Neural cell (in vitro differentiated cells): ENCODE measurements around the gene OR51V1. TPM values are rescaled to one million over a fixed set of nuclear protein-coding genes. Genes with fewer than 3 reads are reported as not detected.

ENCODE experiments used
- H2AFZ ChIP-seq: fragments of 200-600, 300-800 bp; sonication (generic), shearing (Covaris generic); 2 replicates; pipeline ENCODE4 v1.6.0; 2014; ENCODE audit warnings: low read depth, mild to moderate bottlenecking, antibody characterized with exemption, low read length, moderate library complexity
- H3F3A ChIP-seq: fragments of 200-600 bp; shearing (Covaris generic); 2 replicates; pipeline ENCODE4 v1.6.1; 2016; ENCODE audit warnings: mild to moderate bottlenecking, moderate library complexity, mixed read lengths, antibody characterized with exemption, low read length; ENCODE audit not compliant: insufficient read depth, poor library complexity, severe bottlenecking
- H3K27ac ChIP-seq: fragments of 200-600, 300-800 bp; sonication (generic), shearing (Covaris generic); 2 replicates; pipeline ENCODE4 v1.5.1; 2014; ENCODE audit warnings: mild to moderate bottlenecking, low read length, moderate library complexity
- H3K27me3 ChIP-seq: fragments of 300-800, 200-600 bp; sonication (generic), shearing (Covaris generic); 2 replicates; pipeline ENCODE4 v1.6.0; 2014; ENCODE audit warnings: mild to moderate bottlenecking, low read depth, low read length, moderate library complexity; ENCODE audit not compliant: insufficient read depth
- H3K36me3 ChIP-seq: fragments of 300-800, 200-600 bp; sonication (generic), shearing (Covaris generic); 2 replicates; pipeline ENCODE4 v1.5.1; 2014; ENCODE audit warnings: mild to moderate bottlenecking, antibody characterized with exemption, low read length, moderate library complexity; ENCODE audit not compliant: insufficient read depth
- H3K4me2 ChIP-seq: fragments of 300-800, 200-600 bp; sonication (generic), shearing (Covaris generic); 2 replicates; pipeline ENCODE4 v1.6.0; 2014; ENCODE audit warnings: mild to moderate bottlenecking, low read length
- H3K4me3 ChIP-seq: fragments of 300-800, 200-600 bp; sonication (generic), shearing (Covaris generic); 2 replicates; pipeline ENCODE4 v1.5.1; 2014; ENCODE audit warnings: mild to moderate bottlenecking, low read length, moderate library complexity
- H3K79me2 ChIP-seq: fragments of 200-600 bp; shearing (Covaris generic); replicated peaks from 2 replicates; pipeline ENCODE4 v1.6.0; 2014; ENCODE audit warnings: mild to moderate bottlenecking, low read length, moderate library complexity; ENCODE audit not compliant: insufficient read depth
- H3K9ac ChIP-seq: fragments of 300-800, 200-600 bp; sonication (generic), shearing (Covaris generic); 2 replicates; pipeline ENCODE4 v1.6.1; 2016; ENCODE audit warnings: mild to moderate bottlenecking, low read length, mixed read lengths
- H3K9me2 ChIP-seq: fragments of 200-600 bp; shearing (Covaris generic); 2 replicates; pipeline ENCODE4 v1.6.1; 2016; ENCODE audit warnings: mild to moderate bottlenecking, low read length, mixed read lengths; ENCODE audit not compliant: insufficient read depth
- H3K9me3 ChIP-seq: fragments of 200-600, 300-800 bp; sonication (generic), shearing (Covaris generic); 2 replicates; pipeline ENCODE4 v1.6.1; 2016; ENCODE audit warnings: mild to moderate bottlenecking, mixed run types, low read length, moderate library complexity, mixed read lengths
- H4K20me1 ChIP-seq: fragments of 200-600 bp; shearing (Covaris generic); 2 replicates; pipeline ENCODE4 v1.6.1; 2016; ENCODE audit warnings: mild to moderate bottlenecking, mixed run types; ENCODE audit not compliant: insufficient read depth
- EP300 ChIP-seq: fragments of 450-650 bp; conservative IDR thresholded peaks from 2 replicates; pipeline ENCODE4 v1.6.1; 2014; ENCODE audit warnings: antibody characterized with exemption, mild to moderate bottlenecking, moderate library complexity; ENCODE audit not compliant: poor library complexity, severe bottlenecking
- EZH2 ChIP-seq: fragments of 200-600, 300-800 bp; shearing (Covaris generic), sonication (generic); IDR thresholded peaks from 2 replicates; pipeline ENCODE4 v1.6.1; 2014; ENCODE audit warnings: antibody characterized with exemption, low read length, borderline replicate concordance, mild to moderate bottlenecking; ENCODE audit not compliant: insufficient read depth, poor library complexity, severe bottlenecking
- MXI1 ChIP-seq: fragments of 450-650 bp; conservative IDR thresholded peaks from 2 replicates; pipeline ENCODE4 v1.6.1; 2014; ENCODE audit warnings: antibody characterized with exemption, mild to moderate bottlenecking; ENCODE audit not compliant: poor library complexity, severe bottlenecking
- POLR2AphosphoS5 ChIP-seq: IDR thresholded peaks from 2 replicates; pipeline ENCODE4 v1.6.1; 2012
- RAD21 ChIP-seq: fragments of 450-650 bp; conservative IDR thresholded peaks from 2 replicates; pipeline ENCODE4 v1.6.1; 2014; ENCODE audit warnings: antibody characterized with exemption, mild to moderate bottlenecking, moderate library complexity
- REST ChIP-seq: IDR thresholded peaks from 2 replicates; pipeline ENCODE4 v1.6.1; 2012; ENCODE audit warnings: borderline replicate concordance
- SMC3 ChIP-seq: fragments of 450-650 bp; conservative IDR thresholded peaks from 2 replicates; pipeline ENCODE4 v1.6.1; 2014; ENCODE audit warnings: antibody characterized with exemption, mild to moderate bottlenecking, moderate library complexity; ENCODE audit not compliant: poor library complexity
- TAF1 ChIP-seq: IDR thresholded peaks from 2 replicates; pipeline ENCODE4 v1.6.1; 2012; ENCODE audit warnings: low read depth
- polyA plus RNA-seq: library from polyadenylated mRNA; depleted of rRNA; stranded (reverse); fragments of >200 nt; gene quantifications from 2 replicates; pipeline ENCODE4 v1.2.3, GENCODE V29; 2014
- TF ChIP-seq, protein P1 (sequence below): fragments of 450-650 bp; IDR thresholded peaks from 2 replicates; pipeline ENCODE4 v1.5.1; 2014; ENCODE audit warnings: antibody characterized with exemption, mild to moderate bottlenecking, moderate library complexity; ENCODE audit not compliant: poor library complexity, severe bottlenecking

The OR51V1 gene
- polyA plus RNA-seq, 1 donor from 2014 or later: not detected

DNA sequence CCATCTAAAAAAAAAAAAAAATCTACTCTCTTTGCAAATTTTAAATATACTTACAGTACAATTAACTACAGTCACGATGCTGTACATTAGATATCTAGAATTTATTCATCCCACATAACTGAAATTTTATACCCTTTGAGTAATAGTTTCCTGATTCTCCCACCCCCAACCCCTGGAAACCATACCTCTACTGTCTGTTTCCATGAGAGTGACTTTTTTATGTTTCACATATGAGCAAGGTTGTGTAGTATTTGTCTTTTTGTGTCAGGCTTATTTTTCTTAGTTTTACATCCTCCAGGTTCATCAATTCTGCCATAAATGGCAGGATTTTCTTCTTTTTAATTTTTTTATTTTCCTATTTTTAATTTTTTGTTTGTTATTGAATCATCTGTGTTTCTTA lies 23.2 kb upstream of the OR51V1 start:
- no peaks in the 10 kb centered on the region for H3K9me2 ChIP-seq
- H3F3A ChIP-seq: no peaks in the 10 kb centered on the region
- no peak overlapping the region for H3K27ac ChIP-seq
- H3K27me3 ChIP-seq: no peaks in the 10 kb centered on the region
- H3K79me2 ChIP-seq: no peaks in the 10 kb centered on the region
- H2AFZ ChIP-seq: no peak overlapping the region
- no peak overlapping the region for H3K4me3 ChIP-seq
- no peaks in the 10 kb centered on the region for H4K20me1 ChIP-seq
- H3K4me2 ChIP-seq: no peak overlapping the region
- no peak overlapping the region for H3K9ac ChIP-seq
- TF ChIP-seq, protein P1, sequence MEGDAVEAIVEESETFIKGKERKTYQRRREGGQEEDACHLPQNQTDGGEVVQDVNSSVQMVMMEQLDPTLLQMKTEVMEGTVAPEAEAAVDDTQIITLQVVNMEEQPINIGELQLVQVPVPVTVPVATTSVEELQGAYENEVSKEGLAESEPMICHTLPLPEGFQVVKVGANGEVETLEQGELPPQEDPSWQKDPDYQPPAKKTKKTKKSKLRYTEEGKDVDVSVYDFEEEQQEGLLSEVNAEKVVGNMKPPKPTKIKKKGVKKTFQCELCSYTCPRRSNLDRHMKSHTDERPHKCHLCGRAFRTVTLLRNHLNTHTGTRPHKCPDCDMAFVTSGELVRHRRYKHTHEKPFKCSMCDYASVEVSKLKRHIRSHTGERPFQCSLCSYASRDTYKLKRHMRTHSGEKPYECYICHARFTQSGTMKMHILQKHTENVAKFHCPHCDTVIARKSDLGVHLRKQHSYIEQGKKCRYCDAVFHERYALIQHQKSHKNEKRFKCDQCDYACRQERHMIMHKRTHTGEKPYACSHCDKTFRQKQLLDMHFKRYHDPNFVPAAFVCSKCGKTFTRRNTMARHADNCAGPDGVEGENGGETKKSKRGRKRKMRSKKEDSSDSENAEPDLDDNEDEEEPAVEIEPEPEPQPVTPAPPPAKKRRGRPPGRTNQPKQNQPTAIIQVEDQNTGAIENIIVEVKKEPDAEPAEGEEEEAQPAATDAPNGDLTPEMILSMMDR: no peak
- TF ChIP-seq REST: no peak
- TF ChIP-seq EZH2: no peak
- TF ChIP-seq MXI1: no peak
- TF ChIP-seq SMC3: no peak
- no peak for TF ChIP-seq TAF1
- no peak for TF ChIP-seq EP300
- no peak for TF ChIP-seq POLR2AphosphoS5
- no peak for TF ChIP-seq RAD21
- no peaks in the 10 kb centered on the region for H3K36me3 ChIP-seq
- H3K9me3 ChIP-seq: no peaks in the 10 kb centered on the region

GRCh38 chr11:5223146-5223545 lies 22.7 kb upstream of the OR51V1 start:
- Histone ChIP-seq H4K20me1 (no peaks in the 10 kb centered on the region), H3K9ac (no peak overlapping the region)
- no peak for TF ChIP-seq RAD21
- TF ChIP-seq REST: no peak
- TF ChIP-seq TAF1: no peak

More at GRCh38 chr11:5223146-5223545, 22.7 kb upstream of the OR51V1 start:
- H3K27me3 ChIP-seq: no peaks in the 10 kb centered on the region
- H3K4me3 ChIP-seq: no peak overlapping the region
- no peak overlapping the region for H3K27ac ChIP-seq
- no peak overlapping the region for H2AFZ ChIP-seq
- H3K36me3 ChIP-seq: no peaks in the 10 kb centered on the region
- no peaks in the 10 kb centered on the region for H3K9me3 ChIP-seq
- H3F3A ChIP-seq: no peaks in the 10 kb centered on the region
- H3K4me2 ChIP-seq: no peak overlapping the region
- H3K9me2 ChIP-seq: no peaks in the 10 kb centered on the region
- no peaks in the 10 kb centered on the region for H3K79me2 ChIP-seq
